ENCODE data around the gene CST4.

DNA sequence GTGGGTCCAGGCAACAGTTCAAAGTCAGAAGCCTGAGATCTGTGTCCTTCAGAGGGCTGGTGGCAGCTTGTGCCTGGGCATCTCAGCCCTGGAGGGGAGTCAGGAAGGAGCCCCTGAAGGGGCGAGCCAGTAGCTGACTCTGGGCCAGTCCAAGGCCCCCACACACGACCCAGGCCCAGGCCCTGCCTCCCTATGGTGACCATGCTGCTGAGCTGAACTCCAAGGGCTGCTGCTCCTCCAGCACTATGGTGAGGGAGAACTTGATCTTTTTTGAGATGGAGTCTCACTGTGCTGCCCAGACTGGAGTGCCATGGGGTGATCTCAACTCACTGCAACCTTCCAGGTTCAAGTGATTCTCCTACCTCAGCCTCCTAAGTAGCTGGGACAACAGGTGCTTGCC is 35.9 kb downstream of the CST4 start:
- TF ChIP-seq EZH2 (IDR thresholded peaks at IDR 0.05) (no peak), CTCF (IDR thresholded peaks at IDR 0.05) (no peak), EZH2phosphoT487 (IDR thresholded peaks at IDR 0.05) (no peak)

All from neural progenitor cell (in vitro differentiated cells).